PC-9 (cell line): Measurements from ENCODE around the gene ITGAX.

Source experiments
- CTCF ChIP-seq: fragments of 200-600 bp; sonication (generic); conservative IDR thresholded peaks from 2 replicates; pipeline ENCODE4 v1.6.1; 2017; ENCODE audit warnings: mixed run types, antibody characterized with exemption, mild to moderate bottlenecking, moderate library complexity
- EZH2 ChIP-seq: fragments of 200-600 bp; sonication (generic); IDR thresholded peaks from 2 replicates; pipeline ENCODE4 v1.8.0; 2017; ENCODE audit warnings: antibody characterized with exemption, low read depth

DNA sequence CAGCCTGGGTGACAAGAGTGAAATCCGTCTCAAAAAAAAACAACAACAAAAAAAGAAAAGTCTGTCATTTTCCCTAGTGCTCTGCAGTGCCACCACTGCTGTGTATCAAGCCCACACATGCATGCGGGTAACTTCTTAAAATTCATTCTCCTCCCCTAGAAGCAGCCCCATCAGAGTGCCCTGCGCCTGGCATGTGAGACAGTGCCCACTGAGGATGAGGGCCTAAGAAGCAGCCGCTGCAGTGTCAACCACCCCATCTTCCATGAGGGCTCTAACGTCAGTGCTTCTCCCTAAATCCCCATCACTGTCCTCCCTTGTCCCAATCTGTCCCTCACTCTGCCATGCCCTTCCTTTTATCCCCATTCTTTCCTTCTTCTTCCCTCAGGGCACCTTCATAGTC is 62.9 kb downstream of the ITGAX start:
- TF ChIP-seq CTCF (no peak), EZH2 (no peak)
